Measurements from ENCODE around the gene DES.

DES gene

GRCh38 chr2:219426534-219427136 lies 8.5 kb downstream of the DES start:
- no peaks in the 10 kb centered on the region for H3K9me3 ChIP-seq (ENCODE audit: control insufficient read depth in 5 of 5, low read length in 5 of 5)
- no peak overlapping the region for H3K27ac ChIP-seq (ENCODE audit: low read depth, low read length)
- H3K9ac ChIP-seq (ENCODE audit: low read length in 5 of 5) = no peak overlapping the region
- no peak overlapping the region for H3K4me3 ChIP-seq (ENCODE audit: low read depth in 1 of 5, low read length in 5 of 5)
- peaks cover 10 to 17% (median 12%) of the 10 kb centered on the region in 5 donors for H3K27me3 ChIP-seq (ENCODE audit: control insufficient read depth in 5 of 5, insufficient read depth in 4 of 5, low read length in 5 of 5)
- H3K36me3 ChIP-seq (ENCODE audit: control insufficient read depth in 5 of 5, insufficient read depth in 5 of 5, low read length in 5 of 5) = no peaks in the 10 kb centered on the region
- H3K4me1 ChIP-seq (ENCODE audit: control insufficient read depth in 5 of 5, insufficient read depth in 5 of 5, low read length in 5 of 5) = no peaks in the 10 kb centered on the region

- Histone ChIP-seq H3K9me3 (ENCODE audit: control insufficient read depth in 5 of 5, low read length in 5 of 5) (no peaks in the 10 kb centered on the region), H3K4me3 (ENCODE audit: low read depth in 1 of 5, low read length in 5 of 5) (no peak overlapping the region), H3K4me1 (ENCODE audit: control insufficient read depth in 5 of 5, insufficient read depth in 5 of 5, low read length in 5 of 5) (no peaks in the 10 kb centered on the region), H3K27me3 (ENCODE audit: control insufficient read depth in 5 of 5, insufficient read depth in 4 of 5, low read length in 5 of 5) (peaks cover 10 to 17% (median 12%) of the 10 kb centered on the region in 5 donors), H3K9ac (ENCODE audit: low read length in 5 of 5) (no peak overlapping the region), H3K36me3 (ENCODE audit: control insufficient read depth in 5 of 5, insufficient read depth in 5 of 5, low read length in 5 of 5) (no peaks in the 10 kb centered on the region), H3K27ac (ENCODE audit: low read depth, low read length) (no peak overlapping the region)
Measured at GRCh38 chr2:219428469-219428868, 10.3 kb downstream of the DES start.

GRCh38 chr2:219429958-219430606 lies 11.9 kb downstream of the DES start:
- Histone ChIP-seq H3K36me3 (ENCODE audit: control insufficient read depth in 5 of 5, insufficient read depth in 5 of 5, low read length in 5 of 5) (no peaks in the 10 kb centered on the region), H3K27me3 (ENCODE audit: control insufficient read depth in 5 of 5, insufficient read depth in 4 of 5, low read length in 5 of 5) (peaks cover 12 to 26% (median 22%) of the 10 kb centered on the region in 5 donors), H3K4me1 (ENCODE audit: control insufficient read depth in 5 of 5, insufficient read depth in 5 of 5, low read length in 5 of 5) (peaks cover 0 to 5% (median 3%) of the 10 kb centered on the region in 5 donors), H3K27ac (ENCODE audit: low read depth, low read length) (no peak overlapping the region), H3K9ac (ENCODE audit: low read length in 5 of 5) (no peak overlapping the region), H3K9me3 (ENCODE audit: control insufficient read depth in 5 of 5, low read length in 5 of 5) (no peaks in the 10 kb centered on the region), H3K4me3 (ENCODE audit: low read depth in 1 of 5, low read length in 5 of 5) (no peak overlapping the region)

- Histone ChIP-seq H3K4me3 (ENCODE audit: low read depth in 1 of 5, low read length in 5 of 5) (no peak overlapping the region), H3K9me3 (ENCODE audit: control insufficient read depth in 5 of 5, low read length in 5 of 5) (no peaks in the 10 kb centered on the region), H3K4me1 (ENCODE audit: control insufficient read depth in 5 of 5, insufficient read depth in 5 of 5, low read length in 5 of 5) (peaks cover 0 to 8% (median 6%) of the 10 kb centered on the region in 5 donors), H3K9ac (ENCODE audit: low read length in 5 of 5) (no peak overlapping the region), H3K27ac (ENCODE audit: low read depth, low read length) (no peak overlapping the region), H3K36me3 (ENCODE audit: control insufficient read depth in 5 of 5, insufficient read depth in 5 of 5, low read length in 5 of 5) (no peaks in the 10 kb centered on the region), H3K27me3 (ENCODE audit: control insufficient read depth in 5 of 5, insufficient read depth in 4 of 5, low read length in 5 of 5) (peaks cover 12 to 27% (median 25%) of the 10 kb centered on the region in 5 donors)
Measured at GRCh38 chr2:219430633-219431615, 12.7 kb downstream of the DES start.

GRCh38 chr2:219433666-219434467 lies 15.7 kb downstream of the DES start:
- Histone ChIP-seq H3K4me1 (ENCODE audit: control insufficient read depth in 5 of 5, insufficient read depth in 5 of 5, low read length in 5 of 5) (peaks cover 0 to 8% (median 6%) of the 10 kb centered on the region in 5 donors), H3K27ac (ENCODE audit: low read depth, low read length) (no peak overlapping the region), H3K36me3 (ENCODE audit: control insufficient read depth in 5 of 5, insufficient read depth in 5 of 5, low read length in 5 of 5) (no peaks in the 10 kb centered on the region), H3K9ac (ENCODE audit: low read length in 5 of 5) (no peak overlapping the region), H3K27me3 (ENCODE audit: control insufficient read depth in 5 of 5, insufficient read depth in 4 of 5, low read length in 5 of 5) (peaks cover 11 to 33% (median 29%) of the 10 kb centered on the region in 5 donors), H3K4me3 (ENCODE audit: low read depth in 1 of 5, low read length in 5 of 5) (no peak overlapping the region), H3K9me3 (ENCODE audit: control insufficient read depth in 5 of 5, low read length in 5 of 5) (no peaks in the 10 kb centered on the region)

- Histone ChIP-seq H3K4me3 (ENCODE audit: low read depth in 1 of 5, low read length in 5 of 5) (no peak overlapping the region), H3K4me1 (ENCODE audit: control insufficient read depth in 5 of 5, insufficient read depth in 5 of 5, low read length in 5 of 5) (peaks cover 0 to 8% (median 6%) of the 10 kb centered on the region in 5 donors)
Measured at GRCh38 chr2:219434468-219434717, 16.2 kb downstream of the DES start.

GRCh38 chr2:219434718-219435525 lies 16.7 kb downstream of the DES start, which contains the start of gene SPEG:
Gene SPEG (plus strand): TSS chr2:219434843. CDS start chr2:219434978, 135 bp downstream.
- Histone ChIP-seq H3K27ac (ENCODE audit: low read depth, low read length) (no peak within 1 kb of the TSS), H3K4me3 (ENCODE audit: low read depth in 1 of 5, low read length in 5 of 5) (no peak within 1 kb of the TSS), H3K9ac (ENCODE audit: low read length in 5 of 5) (no peak within 1 kb of the TSS), H3K9me3 (ENCODE audit: control insufficient read depth in 5 of 5, low read length in 5 of 5) (no peaks in the 10 kb centered on the region), H3K36me3 (ENCODE audit: control insufficient read depth in 5 of 5, insufficient read depth in 5 of 5, low read length in 5 of 5) (no peaks in the 10 kb centered on the region), H3K4me1 (ENCODE audit: control insufficient read depth in 5 of 5, insufficient read depth in 5 of 5, low read length in 5 of 5) (peaks cover 0 to 8% (median 6%) of the 10 kb centered on the region in 5 donors), H3K27me3 (ENCODE audit: control insufficient read depth in 5 of 5, insufficient read depth in 4 of 5, low read length in 5 of 5) (peaks cover 11 to 39% (median 33%) of the 10 kb centered on the region in 5 donors)

More at GRCh38 chr2:219434468-219434717, 16.2 kb downstream of the DES start:
- H3K27me3 ChIP-seq (ENCODE audit: control insufficient read depth in 5 of 5, insufficient read depth in 4 of 5, low read length in 5 of 5) = peaks cover 11 to 34% (median 32%) of the 10 kb centered on the region in 5 donors
- H3K9ac ChIP-seq (ENCODE audit: low read length in 5 of 5) = no peak overlapping the region
- no peaks in the 10 kb centered on the region for H3K36me3 ChIP-seq (ENCODE audit: control insufficient read depth in 5 of 5, insufficient read depth in 5 of 5, low read length in 5 of 5)
- H3K9me3 ChIP-seq (ENCODE audit: control insufficient read depth in 5 of 5, low read length in 5 of 5) = no peaks in the 10 kb centered on the region
- no peak overlapping the region for H3K27ac ChIP-seq (ENCODE audit: low read depth, low read length)

- Histone ChIP-seq H3K9ac (ENCODE audit: low read length in 5 of 5) (no peak overlapping the region), H3K36me3 (ENCODE audit: control insufficient read depth in 5 of 5, insufficient read depth in 5 of 5, low read length in 5 of 5) (no peaks in the 10 kb centered on the region), H3K4me3 (ENCODE audit: low read depth in 1 of 5, low read length in 5 of 5) (no peak overlapping the region), H3K4me1 (ENCODE audit: control insufficient read depth in 5 of 5, insufficient read depth in 5 of 5, low read length in 5 of 5) (peaks cover 0 to 8% (median 6%) of the 10 kb centered on the region in 5 donors), H3K27me3 (ENCODE audit: control insufficient read depth in 5 of 5, insufficient read depth in 4 of 5, low read length in 5 of 5) (peaks cover 11 to 42% (median 33%) of the 10 kb centered on the region in 5 donors), H3K27ac (ENCODE audit: low read depth, low read length) (no peak overlapping the region), H3K9me3 (ENCODE audit: control insufficient read depth in 5 of 5, low read length in 5 of 5) (no peaks in the 10 kb centered on the region)
Measured at GRCh38 chr2:219435701-219436100, 17.5 kb downstream of the DES start.

GRCh38 chr2:219436491-219436890 lies 18.3 kb downstream of the DES start:
- no peaks in the 10 kb centered on the region for H3K36me3 ChIP-seq (ENCODE audit: control insufficient read depth in 5 of 5, insufficient read depth in 5 of 5, low read length in 5 of 5)
- H3K9ac ChIP-seq (ENCODE audit: low read length in 5 of 5) = no peak overlapping the region
- peaks cover 0 to 13% (median 9%) of the 10 kb centered on the region in 5 donors for H3K4me1 ChIP-seq (ENCODE audit: control insufficient read depth in 5 of 5, insufficient read depth in 5 of 5, low read length in 5 of 5)
- no peaks in the 10 kb centered on the region for H3K9me3 ChIP-seq (ENCODE audit: control insufficient read depth in 5 of 5, low read length in 5 of 5)
- H3K4me3 ChIP-seq (ENCODE audit: low read depth in 1 of 5, low read length in 5 of 5) = no peak overlapping the region
- no peak overlapping the region for H3K27ac ChIP-seq (ENCODE audit: low read depth, low read length)
- peaks cover 14 to 50% (median 40%) of the 10 kb centered on the region in 5 donors for H3K27me3 ChIP-seq (ENCODE audit: control insufficient read depth in 5 of 5, insufficient read depth in 4 of 5, low read length in 5 of 5)
